HEK293 (cell line): ENCODE results near the gene BEND3.

Experiments used
- CTCF ChIA-PET: fragments of 350-600 bp; formaldehyde crosslinking; extraction: SDS; loops from one replicate; lab custom pipeline; 2021; ENCODE audit warnings: antibody characterized with exemption; lab: Yijun Ruan, JAX
- POLR2A ChIA-PET: fragments of 300-600 bp; formaldehyde crosslinking; extraction: SDS; loops from one replicate; lab custom pipeline; 2020; ENCODE audit warnings: antibody characterized with exemption, inconsistent platforms; lab: Yijun Ruan, JAX
- H3K27ac ChIP-seq: fragments of 200-500 bp; sonication (Bioruptor generic); 2 replicates; pipeline ENCODE4 v1.5.1; 2014; ENCODE audit warnings: low read depth, low read length, control low read depth, inconsistent platforms; ENCODE audit errors: extremely low read depth
- H3K36me3 ChIP-seq, 2 experiments: fragments of 200-500 bp in 1 of 2; sonication (Bioruptor generic) in 1 of 2; 1 replicate in 1 of 2; 2 replicates in 1 of 2; pipeline ENCODE4 v1.5.1; 2014 to 2017; ENCODE audit warnings: inconsistent platforms in 2 of 2, low read length in 2 of 2; ENCODE audit not compliant: control insufficient read depth in 2 of 2, insufficient read depth in 1 of 2
- H3K4me1 ChIP-seq: fragments of 200-500 bp; sonication (Bioruptor generic); 2 replicates; pipeline ENCODE4 v1.5.1; 2014; ENCODE audit warnings: mild to moderate bottlenecking, low read length, inconsistent platforms; ENCODE audit not compliant: control insufficient read depth, insufficient read depth
- H3K4me3 ChIP-seq: 2 replicates; pipeline ENCODE4 v1.5.1; 2011; ENCODE audit warnings: low read depth, mild to moderate bottlenecking, control low read depth, low read length, moderate library complexity
- H3K9me3 ChIP-seq: fragments of 200-500 bp; sonication (Bioruptor generic); 2 replicates; pipeline ENCODE4 v1.5.1; 2014; ENCODE audit warnings: low read depth, low read length, inconsistent platforms; ENCODE audit not compliant: control insufficient read depth, insufficient read depth
- ELK4 ChIP-seq: IDR thresholded peaks from 2 replicates; pipeline ENCODE4 v1.6.1; 2011; ENCODE audit warnings: mild to moderate bottlenecking, low read depth, low read length, borderline replicate concordance
- GFI1B ChIP-seq: fragments of 450-650 bp; formaldehyde crosslinking; IDR thresholded peaks from 2 replicates; pipeline ENCODE4 v1.5.1; 2016; ENCODE audit warnings: missing biosample characterization, missing genetic modification characterization
- KLF1 ChIP-seq: fragments of 450-650 bp; formaldehyde crosslinking; IDR thresholded peaks from 2 replicates; pipeline ENCODE4 v1.5.1; 2016; ENCODE audit warnings: missing biosample characterization, missing genetic modification characterization
- KLF16 ChIP-seq: fragments of 450-650 bp; formaldehyde crosslinking; IDR thresholded peaks from 2 replicates; pipeline ENCODE4 v1.5.1; 2017; ENCODE audit warnings: missing biosample characterization, missing genetic modification characterization
- KLF17 ChIP-seq: fragments of 450-650 bp; formaldehyde crosslinking; IDR thresholded peaks from 2 replicates; pipeline ENCODE4 v1.5.1; 2016; ENCODE audit warnings: missing biosample characterization, missing genetic modification characterization
- MEIS1 ChIP-seq: sonication (generic); formaldehyde crosslinking; IDR thresholded peaks from 2 replicates; pipeline ENCODE4 v1.8.1; 2022; ENCODE audit warnings: missing genetic modification reagents, mild to moderate bottlenecking, borderline replicate concordance
- SP2 ChIP-seq: fragments of 450-650 bp; formaldehyde crosslinking; IDR thresholded peaks from 2 replicates; pipeline ENCODE4 v1.5.1; 2016; ENCODE audit warnings: missing biosample characterization, missing genetic modification characterization
- YY2 ChIP-seq: fragments of 450-650 bp; formaldehyde crosslinking; IDR thresholded peaks from 2 replicates; pipeline ENCODE4 v1.5.1; 2016; ENCODE audit warnings: missing biosample characterization, missing genetic modification characterization
- ZBTB21 ChIP-seq: fragments of 450-650 bp; formaldehyde crosslinking; IDR thresholded peaks from 2 replicates; pipeline ENCODE4 v1.5.1; 2017; ENCODE audit warnings: missing biosample characterization, missing genetic modification characterization
- ZBTB49 ChIP-seq: fragments of 450-650 bp; formaldehyde crosslinking; IDR thresholded peaks from 2 replicates; pipeline ENCODE4 v1.5.1; 2016; ENCODE audit warnings: missing biosample characterization, missing genetic modification characterization, low read depth
- ZNF16 ChIP-seq: fragments of 450-650 bp; formaldehyde crosslinking; IDR thresholded peaks from 2 replicates; pipeline ENCODE4 v1.5.1; 2016; ENCODE audit warnings: low read depth, missing biosample characterization, missing genetic modification characterization
- ZNF169 ChIP-seq: fragments of 450-650 bp; formaldehyde crosslinking; IDR thresholded peaks from 2 replicates; pipeline ENCODE4 v1.5.1; 2016; ENCODE audit warnings: missing biosample characterization, missing genetic modification characterization
- ZNF19 ChIP-seq: fragments of 450-650 bp; formaldehyde crosslinking; IDR thresholded peaks from 2 replicates; pipeline ENCODE4; 2016; ENCODE audit warnings: missing biosample characterization, missing genetic modification characterization, low read depth
- ZNF211 ChIP-seq: fragments of 450-650 bp; formaldehyde crosslinking; IDR thresholded peaks from 2 replicates; pipeline ENCODE4 v1.5.1; 2016; ENCODE audit warnings: low read depth, missing biosample characterization, missing genetic modification characterization
- ZNF311 ChIP-seq: fragments of 450-650 bp; formaldehyde crosslinking; IDR thresholded peaks from 2 replicates; pipeline ENCODE4 v1.5.1; 2017; ENCODE audit warnings: missing biosample characterization, missing genetic modification characterization, borderline replicate concordance
- ZNF423 ChIP-seq: fragments of 450-650 bp; formaldehyde crosslinking; IDR thresholded peaks from 2 replicates; pipeline ENCODE4 v1.5.1; 2016; ENCODE audit warnings: missing biosample characterization, missing genetic modification characterization
- ZNF488 ChIP-seq: fragments of 450-650 bp; formaldehyde crosslinking; IDR thresholded peaks from 2 replicates; pipeline ENCODE4 v1.5.1; 2016; ENCODE audit warnings: missing biosample characterization, missing genetic modification characterization
- ZNF514 ChIP-seq: fragments of 450-650 bp; formaldehyde crosslinking; IDR thresholded peaks from 2 replicates; pipeline ENCODE4 v1.5.1; 2016; ENCODE audit warnings: missing biosample characterization, missing genetic modification characterization
- ZNF585B ChIP-seq: fragments of 450-650 bp; formaldehyde crosslinking; IDR thresholded peaks from 2 replicates; pipeline ENCODE4 v1.5.1; 2016; ENCODE audit warnings: missing biosample characterization, missing genetic modification characterization
- ZNF596 ChIP-seq: fragments of 450-650 bp; IDR thresholded peaks from 2 replicates; pipeline ENCODE4 v1.5.0; 2018; ENCODE audit warnings: missing biosample characterization, mild to moderate bottlenecking, missing genetic modification characterization, moderate library complexity
- ZNF621 ChIP-seq: fragments of 450-650 bp; formaldehyde crosslinking; IDR thresholded peaks from 2 replicates; pipeline ENCODE4 v1.5.1; 2017; ENCODE audit warnings: missing biosample characterization, missing genetic modification characterization
- ZXDB ChIP-seq: fragments of 450-650 bp; formaldehyde crosslinking; IDR thresholded peaks from 2 replicates; pipeline ENCODE4 v1.5.1; 2016; ENCODE audit warnings: missing biosample characterization, missing genetic modification characterization

BEND3 gene

DNA sequence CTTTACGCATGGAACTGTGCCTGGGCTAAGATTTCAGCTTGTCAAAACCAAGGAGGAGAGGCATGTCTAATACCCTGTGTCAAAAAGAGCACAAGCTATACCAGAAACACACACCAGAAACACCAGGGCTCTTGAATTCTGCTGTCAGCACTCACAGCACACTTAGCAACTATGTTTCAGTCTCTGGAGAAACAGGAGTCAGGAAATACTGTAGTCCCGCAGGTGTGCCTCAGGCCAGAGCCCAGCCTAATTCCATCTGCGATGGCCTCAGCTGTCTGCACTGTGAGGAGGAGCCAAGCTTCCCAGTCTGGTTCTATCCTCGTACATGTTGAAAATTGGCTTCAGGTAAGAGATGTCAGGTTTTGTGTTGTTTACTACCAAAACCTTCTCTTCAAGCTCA is 55.7 kb downstream of the BEND3 start (continued):
- TF ChIP-seq ZNF596 (tag by site-specific recombination) (no peak), ZNF16 (tag by site-specific recombination) (no peak)

GRCh38 chr6:107057679-107058078 is 57.6 kb downstream of the BEND3 start:
- H3K4me1 ChIP-seq: no peaks in the 10 kb centered on the region
- H3K9me3 ChIP-seq: no peaks in the 10 kb centered on the region
- no peaks in the 10 kb centered on the region for H3K36me3 ChIP-seq
- TF ChIP-seq GFI1B (tag by site-specific recombination) (no peak), ZNF514 (no peak), ZBTB49 (tag by site-specific recombination) (no peak), ZNF585B (tag by site-specific recombination) (no peak), ZNF423 (no peak), ZNF488 (tag by site-specific recombination) (no peak), ELK4 (no peak), ZNF19 (tag by site-specific recombination) (no peak), ZNF211 (tag by site-specific recombination) (no peak), MEIS1 (CRISPR knock-in tag) (no peak), ZNF621 (tag by site-specific recombination) (no peak), KLF1 (tag by site-specific recombination) (no peak), ZNF169 (tag by site-specific recombination) (no peak), KLF17 (tag by site-specific recombination) (no peak), ZXDB (tag by site-specific recombination) (no peak), ZNF311 (tag by site-specific recombination) (no peak), KLF16 (tag by site-specific recombination) (no peak), ZBTB21 (tag by site-specific recombination) (no peak), SP2 (tag by site-specific recombination) (no peak), YY2 (tag by site-specific recombination) (no peak)
- CTCF ChIA-PET: no interaction called here
- no peak overlapping the region for H3K27ac ChIP-seq
- H3K4me3 ChIP-seq: no peak overlapping the region
- POLR2A ChIA-PET: no interaction called here
